ENCODE data around the gene HBM.
"Not testable (repeated sequence)": the region's sequence is repeated elsewhere in the genome, so short reads cannot be mapped to it uniquely, and the experiment has no call there.

HBM gene

DNA sequence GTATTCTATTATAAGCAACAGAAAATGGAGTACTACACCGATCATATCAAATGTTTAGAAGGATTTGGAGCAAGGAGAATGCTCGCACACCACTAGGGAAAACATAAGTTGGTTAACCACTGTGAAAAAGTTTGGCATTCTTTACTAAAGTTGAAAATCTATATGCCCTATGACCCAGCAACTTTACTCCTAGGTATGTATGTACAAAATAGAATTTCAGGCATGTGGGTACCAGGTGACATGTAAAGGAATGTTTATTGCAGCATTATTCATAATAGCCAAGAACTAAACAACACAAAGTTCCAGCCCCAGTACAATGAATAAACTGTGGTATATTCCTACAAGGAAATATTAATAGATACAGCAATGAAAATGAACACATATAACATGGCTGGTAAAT, 19.1 kb upstream of the HBM start:
- DNase-seq (ENCODE audit: low read depth in 2 of 2) = no peak

- no peak for DNase-seq (ENCODE audit: low read depth in 2 of 2)
Observed at GRCh38 chr16:149024-149660, 16.6 kb upstream of the HBM start.

- no peak for DNase-seq (ENCODE audit: low read depth in 2 of 2)
Observed at GRCh38 chr16:152141-153128, 13.3 kb upstream of the HBM start, which contains the start of gene HBZ. Gene HBZ, plus strand, starts transcription at chr16:152644. Its CDS starts 266 bp downstream, at chr16:152910.

- not testable (repeated sequence) for DNase-seq (ENCODE audit: low read depth in 2 of 2)
Observed at GRCh38 chr16:153129-153521, 12.7 kb upstream of the HBM start.

DNA sequence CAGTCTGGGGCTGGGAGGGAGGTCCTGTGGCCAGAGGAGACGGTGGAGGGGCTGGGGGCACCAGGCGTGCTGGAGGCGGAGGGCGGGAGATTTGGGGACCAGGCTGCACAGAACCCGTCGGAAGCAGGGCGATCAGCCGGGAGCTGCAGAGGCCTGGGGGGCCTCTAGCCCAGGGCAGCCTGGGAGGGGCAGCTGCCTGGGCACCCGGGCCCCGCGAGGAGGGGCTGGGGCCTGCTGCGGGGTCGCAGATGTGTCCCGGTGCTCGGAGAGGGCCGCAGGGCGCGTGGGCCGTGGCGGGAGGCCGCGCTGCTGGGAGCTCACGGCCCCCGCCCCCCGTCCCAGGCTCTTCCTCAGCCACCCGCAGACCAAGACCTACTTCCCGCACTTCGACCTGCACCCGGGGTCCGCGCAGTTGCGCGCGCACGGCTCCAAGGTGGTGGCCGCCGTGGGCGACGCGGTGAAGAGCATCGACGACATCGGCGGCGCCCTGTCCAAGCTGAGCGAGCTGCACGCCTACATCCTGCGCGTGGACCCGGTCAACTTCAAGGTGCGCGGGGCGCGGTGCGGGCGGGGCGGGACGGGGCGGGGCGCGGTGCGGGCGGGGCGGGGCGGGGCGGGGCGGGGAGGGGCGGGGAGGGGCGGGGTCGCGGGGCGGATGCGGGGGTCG, 12.1 kb upstream of the HBM start:
- not testable (repeated sequence) for DNase-seq (ENCODE audit: low read depth in 2 of 2)

- DNase-seq (ENCODE audit: low read depth in 2 of 2) = no peak
Observed at GRCh38 chr16:154217-155030, 11.4 kb upstream of the HBM start.

DNA sequence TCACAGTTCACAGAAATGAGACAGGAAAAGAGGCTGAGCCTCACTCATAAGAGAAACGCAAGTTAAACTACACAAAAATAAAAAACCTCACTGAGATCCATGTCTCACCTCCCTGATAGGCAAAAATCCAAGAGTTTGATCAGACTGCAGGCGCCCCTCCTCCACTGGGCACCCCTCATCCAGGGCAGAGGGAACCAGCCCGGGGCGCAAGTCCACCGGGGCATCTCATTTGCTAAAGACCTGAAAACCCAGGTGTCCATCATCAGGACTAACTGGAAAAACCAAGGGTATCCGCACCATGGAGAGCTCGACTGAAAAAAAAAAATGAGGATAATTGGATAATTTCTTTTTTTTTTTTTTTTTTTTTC, 10.8 kb upstream of the HBM start:
- DNase-seq (ENCODE audit: low read depth in 2 of 2) = no peak

DNA sequence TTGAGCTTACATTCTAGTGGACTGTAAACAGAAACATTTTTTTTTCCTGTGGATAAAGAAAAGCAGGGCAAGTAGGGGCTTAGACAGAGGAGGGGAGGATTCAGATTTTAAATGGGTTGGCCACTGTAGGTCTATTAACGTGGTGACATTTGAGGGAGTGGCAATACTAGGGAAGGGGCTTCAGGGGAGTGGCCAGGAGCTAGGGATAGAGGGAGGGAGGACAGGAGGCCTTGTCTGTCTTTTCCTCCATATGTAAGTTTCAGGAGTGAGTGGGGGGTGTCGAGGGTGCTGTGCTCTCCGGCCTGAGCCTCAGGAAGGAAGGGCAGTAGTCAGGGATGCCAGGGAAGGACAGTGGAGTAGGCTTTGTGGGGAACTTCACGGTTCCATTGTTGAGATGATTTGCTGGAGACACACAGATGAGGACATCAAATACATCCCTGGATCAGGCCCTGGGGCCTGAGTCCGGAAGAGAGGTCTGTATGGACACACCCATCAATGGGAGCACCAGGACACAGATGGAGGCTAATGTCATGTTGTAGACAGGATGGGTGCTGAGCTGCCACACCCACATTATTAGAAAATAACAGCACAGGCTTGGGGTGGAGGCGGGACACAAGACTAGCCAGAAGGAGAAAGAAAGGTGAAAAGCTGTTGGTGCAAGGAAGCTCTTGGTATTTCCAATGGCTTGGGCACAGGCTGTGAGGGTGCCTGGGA, 6.5 kb upstream of the HBM start:
- DNase-seq (ENCODE audit: low read depth in 2 of 2) = no peak

GRCh38 chr16:160242-160641, 5.5 kb upstream of the HBM start:
- not testable (repeated sequence) for DNase-seq (ENCODE audit: low read depth in 2 of 2)

DNA sequence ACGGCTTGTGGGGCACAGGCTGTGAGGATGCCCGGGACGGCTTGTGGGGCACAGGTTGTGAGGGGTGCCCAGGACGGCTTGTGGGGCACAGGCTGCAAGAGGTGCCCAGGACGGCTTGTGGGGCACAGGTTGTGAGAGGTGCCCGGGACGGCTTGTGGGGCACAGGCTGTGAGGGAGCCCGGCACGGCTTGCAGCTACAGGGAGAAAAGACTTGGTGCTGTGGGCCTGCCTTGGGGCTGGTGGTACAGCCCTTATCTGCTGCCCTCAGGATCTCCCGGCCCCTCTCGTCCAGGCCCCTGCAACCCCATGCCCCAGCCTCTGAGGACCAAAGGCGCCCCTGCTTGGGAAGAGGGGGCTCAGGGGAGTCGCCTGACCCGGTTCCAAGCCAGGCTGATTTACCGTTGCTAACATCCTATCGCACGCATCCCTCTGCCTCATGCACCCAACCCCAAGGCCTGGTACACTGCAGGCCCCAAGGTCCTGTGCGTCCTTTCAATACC, 5.0 kb upstream of the HBM start:
- DNase-seq (ENCODE audit: low read depth in 2 of 2) = no peak

DNA sequence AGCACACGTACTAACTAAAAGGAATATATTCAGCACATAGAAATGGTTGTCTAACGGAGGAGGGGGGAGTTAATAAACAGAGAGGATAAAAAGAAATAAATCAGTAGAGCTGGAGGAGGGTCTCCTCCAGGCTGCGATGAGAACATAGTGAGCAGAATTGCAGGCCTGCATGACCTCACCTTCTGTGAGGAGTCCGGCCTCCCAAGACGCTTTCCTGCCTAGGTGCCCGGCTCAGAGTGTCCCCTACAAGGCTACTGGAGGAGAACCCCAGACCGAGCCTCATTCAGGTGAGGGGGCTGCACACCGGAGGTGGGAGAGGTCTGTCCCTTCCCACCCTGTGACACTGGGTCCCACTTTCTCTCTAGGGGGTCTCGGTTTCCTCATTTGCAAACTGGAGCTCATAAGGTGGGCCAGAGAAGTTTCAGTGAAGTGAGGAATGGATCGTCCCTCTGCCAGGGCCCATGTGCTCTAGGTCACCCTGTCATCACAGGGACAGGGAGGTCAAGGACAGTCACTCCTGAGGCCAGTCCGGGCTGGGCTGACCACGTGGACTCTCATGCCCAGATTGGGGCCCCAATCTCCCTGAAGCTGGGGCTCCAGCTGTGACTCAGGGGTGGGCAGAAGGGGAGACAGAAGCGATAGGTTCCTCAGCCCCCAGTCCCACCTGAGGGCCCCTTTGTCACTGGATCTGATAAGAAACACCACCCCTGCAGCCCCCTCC, 3.3 kb upstream of the HBM start:
- DNase-seq (ENCODE audit: low read depth in 2 of 2) = no peak

GRCh38 chr16:163139-163538, 2.6 kb upstream of the HBM start:
- not testable (repeated sequence) for DNase-seq (ENCODE audit: low read depth in 2 of 2)

DNA sequence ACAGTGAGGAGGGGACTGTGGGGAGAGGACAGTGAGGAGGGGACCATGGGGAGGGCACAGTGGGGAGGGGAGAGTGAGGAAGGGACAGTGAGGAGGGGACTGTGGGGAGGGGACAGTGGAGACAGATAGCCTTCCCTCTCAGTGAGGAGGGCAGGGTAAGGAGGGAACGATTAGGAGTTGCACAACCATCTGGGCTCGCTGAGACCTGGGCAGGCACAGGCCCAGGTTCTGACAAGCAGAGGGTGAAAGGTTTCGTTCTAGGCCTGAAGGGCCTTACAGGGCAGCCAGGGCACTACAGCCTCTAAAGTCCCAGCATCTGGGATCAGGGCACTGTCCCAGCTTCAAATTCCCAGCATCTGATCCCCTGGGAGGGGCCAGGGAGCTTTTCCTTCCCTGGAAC, 2.1 kb upstream of the HBM start:
- DNase-seq (ENCODE audit: low read depth in 2 of 2) = not testable (repeated sequence)

DNA sequence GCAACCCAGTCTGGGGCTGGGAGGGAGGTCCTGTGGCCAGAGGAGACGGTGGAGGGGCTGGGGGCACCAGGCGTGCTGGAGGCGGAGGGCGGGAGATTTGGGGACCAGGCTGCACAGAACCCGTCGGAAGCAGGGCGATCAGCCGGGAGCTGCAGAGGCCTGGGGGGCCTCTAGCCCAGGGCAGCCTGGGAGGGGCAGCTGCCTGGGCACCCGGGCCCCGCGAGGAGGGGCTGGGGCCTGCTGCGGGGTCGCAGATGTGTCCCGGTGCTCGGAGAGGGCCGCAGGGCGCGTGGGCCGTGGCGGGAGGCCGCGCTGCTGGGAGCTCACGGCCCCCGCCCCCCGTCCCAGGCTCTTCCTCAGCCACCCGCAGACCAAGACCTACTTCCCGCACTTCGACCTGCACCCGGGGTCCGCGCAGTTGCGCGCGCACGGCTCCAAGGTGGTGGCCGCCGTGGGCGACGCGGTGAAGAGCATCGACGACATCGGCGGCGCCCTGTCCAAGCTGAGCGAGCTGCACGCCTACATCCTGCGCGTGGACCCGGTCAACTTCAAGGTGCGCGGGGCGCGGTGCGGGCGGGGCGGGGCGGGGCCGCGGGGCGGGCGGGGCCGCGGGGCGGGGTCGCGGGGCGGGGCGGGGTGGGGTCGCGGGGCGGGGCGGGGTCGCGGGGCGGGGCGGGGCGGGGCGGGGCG, 1.5 kb upstream of the HBM start:
- not testable (repeated sequence) for DNase-seq (ENCODE audit: low read depth in 2 of 2)

- no peak for DNase-seq (ENCODE audit: low read depth in 2 of 2)
Observed at GRCh38 chr16:164827-165538, 795 bp upstream of the HBM start.

DNA sequence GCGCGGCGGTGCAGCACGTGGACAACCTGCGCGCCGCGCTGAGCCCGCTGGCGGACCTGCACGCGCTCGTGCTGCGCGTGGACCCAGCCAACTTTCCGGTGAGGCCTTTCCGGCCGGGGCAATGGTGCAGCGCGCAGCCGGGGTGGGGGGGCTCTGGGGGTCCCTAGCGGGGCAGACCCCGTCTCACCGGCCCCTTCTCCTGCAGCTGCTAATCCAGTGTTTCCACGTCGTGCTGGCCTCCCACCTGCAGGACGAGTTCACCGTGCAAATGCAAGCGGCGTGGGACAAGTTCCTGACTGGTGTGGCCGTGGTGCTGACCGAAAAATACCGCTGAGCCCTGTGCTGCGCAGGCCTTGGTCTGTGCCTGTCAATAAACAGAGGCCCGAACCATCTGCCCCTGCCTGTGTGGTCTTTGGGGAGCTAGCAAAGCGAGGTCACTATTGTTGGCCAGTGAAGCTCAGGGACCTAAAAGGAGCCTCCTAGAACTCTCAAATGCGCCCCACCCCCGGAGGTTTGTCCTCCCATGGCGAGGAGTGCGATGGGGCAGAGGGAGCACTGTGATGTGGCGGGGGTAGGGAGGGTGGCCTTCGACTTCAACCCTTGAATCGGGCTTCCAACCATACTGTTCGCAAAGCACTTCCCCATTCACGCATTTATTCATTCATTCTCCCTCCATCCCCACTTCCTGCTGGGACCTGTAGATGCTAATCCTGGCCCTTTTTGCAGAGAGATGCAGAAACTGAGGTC, 770 bp downstream of the HBM start:
- DNase-seq (ENCODE audit: low read depth in 2 of 2) = no peak

DNA sequence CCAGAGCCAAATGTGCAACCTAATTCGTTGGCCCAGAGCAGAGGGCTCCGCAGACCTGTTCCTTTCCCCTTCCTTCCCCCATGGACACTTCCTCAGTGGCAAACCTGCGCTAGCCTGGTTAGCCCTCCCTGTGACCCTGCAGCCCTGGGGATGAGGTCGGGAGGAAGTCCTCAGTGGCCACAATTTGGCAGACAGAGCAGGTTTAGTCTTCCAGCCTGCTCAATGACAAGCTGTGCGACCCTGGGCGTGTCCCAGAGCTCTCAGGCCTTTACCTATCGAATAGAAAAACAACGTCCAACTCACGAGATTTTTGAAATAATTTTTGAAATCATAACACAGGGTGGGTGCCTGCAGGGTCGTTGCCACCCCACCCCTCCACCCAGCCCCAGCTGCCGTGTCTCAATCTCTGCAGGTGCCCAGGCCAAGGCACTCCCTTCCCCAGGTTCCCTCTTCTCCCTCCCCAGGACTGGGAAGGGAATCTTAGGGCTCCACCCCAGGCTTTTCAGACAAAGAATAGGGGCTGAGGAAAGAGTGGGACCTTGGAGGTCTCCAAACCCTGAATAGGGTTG, 1.4 kb downstream of the HBM start:
- no peak for DNase-seq (ENCODE audit: low read depth in 2 of 2)

GRCh38 chr16:168424-168823, 2.6 kb downstream of the HBM start:
- DNase-seq (ENCODE audit: low read depth in 2 of 2) = no peak

All from activated CD8-positive, alpha-beta memory T cell treated with anti-CD3 and anti-CD28 coated beads for 4 hours (primary cell).